Gastroesophageal sphincter (tissue), 3 donors: ENCODE data around the gene DNAAF5.

Experiments used
- POLR2AphosphoS5 ChIP-seq: sonication (generic); formaldehyde crosslinking; IDR thresholded peaks from one replicate; pipeline ENCODE4 v1.6.1; 2017; ENCODE audit warnings: antibody characterized with exemption
- TF ChIP-seq, protein P1 (sequence below), 4 experiments: fragments of 200-600 bp in 2 of 4; fragments of 450-650 bp in 2 of 4; sonication (generic) in 1 of 4; IDR thresholded peaks; one replicate each; pipeline ENCODE4 v1.5.1; 2017 to 2019; ENCODE audit warnings: antibody characterized with exemption in 4 of 4, mild to moderate bottlenecking in 2 of 4, moderate library complexity in 2 of 4

GRCh38 chr7:756928-757560 lies 30.5 kb downstream of the DNAAF5 start:
- TF ChIP-seq, protein P1, sequence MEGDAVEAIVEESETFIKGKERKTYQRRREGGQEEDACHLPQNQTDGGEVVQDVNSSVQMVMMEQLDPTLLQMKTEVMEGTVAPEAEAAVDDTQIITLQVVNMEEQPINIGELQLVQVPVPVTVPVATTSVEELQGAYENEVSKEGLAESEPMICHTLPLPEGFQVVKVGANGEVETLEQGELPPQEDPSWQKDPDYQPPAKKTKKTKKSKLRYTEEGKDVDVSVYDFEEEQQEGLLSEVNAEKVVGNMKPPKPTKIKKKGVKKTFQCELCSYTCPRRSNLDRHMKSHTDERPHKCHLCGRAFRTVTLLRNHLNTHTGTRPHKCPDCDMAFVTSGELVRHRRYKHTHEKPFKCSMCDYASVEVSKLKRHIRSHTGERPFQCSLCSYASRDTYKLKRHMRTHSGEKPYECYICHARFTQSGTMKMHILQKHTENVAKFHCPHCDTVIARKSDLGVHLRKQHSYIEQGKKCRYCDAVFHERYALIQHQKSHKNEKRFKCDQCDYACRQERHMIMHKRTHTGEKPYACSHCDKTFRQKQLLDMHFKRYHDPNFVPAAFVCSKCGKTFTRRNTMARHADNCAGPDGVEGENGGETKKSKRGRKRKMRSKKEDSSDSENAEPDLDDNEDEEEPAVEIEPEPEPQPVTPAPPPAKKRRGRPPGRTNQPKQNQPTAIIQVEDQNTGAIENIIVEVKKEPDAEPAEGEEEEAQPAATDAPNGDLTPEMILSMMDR (IDR thresholded peaks at IDR 0.05): no peak
- TF ChIP-seq POLR2AphosphoS5: no peak
